ENCODE results near the gene CALCR. TPM values are rescaled to one million over a fixed set of nuclear protein-coding genes. Genes with fewer than 3 reads are reported as not detected.
"Not testable (repeated sequence)": the region's sequence is repeated elsewhere in the genome, so short reads cannot be mapped to it uniquely, and the experiment has no call there.

The CALCR gene
- total and polyA plus RNA-seq, 9 of the 15 experiments (the other 6 are each of a cell fraction or from before 2014, with no cell fraction given), result 0.04 to 0.14 (median 0.09) TPM; not detected in 3

DNA sequence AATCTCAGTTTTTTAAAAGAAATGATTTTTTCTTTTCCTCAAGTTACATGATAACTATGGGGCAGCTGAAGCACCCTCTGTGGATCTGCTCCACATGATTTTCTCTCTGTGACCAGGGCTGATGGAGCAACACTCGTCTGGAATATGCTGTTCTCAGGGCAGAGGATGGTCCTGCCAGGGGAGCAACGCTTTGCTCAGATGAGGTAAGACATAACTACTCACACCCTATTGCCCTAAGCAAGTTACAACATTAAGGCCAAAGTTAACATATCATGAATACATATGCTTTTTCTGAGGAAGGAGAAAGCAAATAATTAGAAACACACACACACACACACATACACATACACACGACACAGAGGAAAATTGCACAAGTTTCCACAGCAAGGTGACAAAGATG, 71.4 kb downstream of the CALCR start (continued):
- no peak for TF ChIP-seq PRPF4 (IDR thresholded peaks at IDR 0.05; ENCODE audit: insufficient read depth, low read depth, low read length, poor library complexity, severe bottlenecking)

DNA sequence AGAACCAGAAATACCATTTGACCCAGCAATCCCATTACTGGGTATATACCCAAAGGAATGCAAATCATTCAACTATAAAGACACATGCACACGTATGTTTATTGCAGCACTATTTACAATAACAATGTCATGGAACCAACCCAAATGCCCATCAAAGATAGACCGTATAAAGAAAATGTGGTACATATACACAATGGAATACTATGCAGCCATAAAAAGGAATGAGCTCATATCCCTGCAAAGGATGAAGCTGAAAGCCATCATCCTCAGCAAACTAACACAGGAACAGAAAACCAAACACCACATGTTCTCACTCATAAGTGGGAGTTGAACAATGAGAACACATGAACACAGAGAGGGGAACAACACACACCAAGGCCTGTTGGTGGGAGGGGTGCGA, 82.7 kb downstream of the CALCR start:
- H3K79me2 ChIP-seq (ENCODE audit: control insufficient read depth, insufficient read depth, low read length); H3K4me3 ChIP-seq; FAIRE-seq; H2AFZ ChIP-seq (ENCODE audit: low read depth, low read length); POLR2A ChIA-PET; H3K9me1 ChIP-seq (ENCODE audit: control insufficient read depth, insufficient read depth, low read length); H3K9me3 ChIP-seq (replicated peaks; ENCODE audit: control insufficient read depth, insufficient read depth, low read depth, low read length); DNase-seq (ENCODE audit: extremely low read depth in 1 of 4, low spot score in 3 of 4); ATAC-seq; in situ Hi-C loops (cut with MboI); BruUV-seq (replicated peaks); H3K4me1 ChIP-seq (replicated peaks in 1 of 2; ENCODE audit: control insufficient read depth in 2 of 2, insufficient read depth in 2 of 2, low read length in 2 of 2); intact Hi-C loops (cut with micrococcal nuclease); H3K27me3 ChIP-seq (ENCODE audit: control insufficient read depth in 2 of 2, insufficient read depth in 2 of 2, low read length in 2 of 2); H3K27ac ChIP-seq (ENCODE audit: extremely low read depth, low read depth, low read length); CTCF ChIA-PET (ENCODE audit: low intra/inter-chr PET ratio); H3K9ac ChIP-seq (ENCODE audit: insufficient read depth in 1 of 2, low read depth in 2 of 2, low read length in 2 of 2); H3K36me3 ChIP-seq (ENCODE audit: control insufficient read depth, insufficient read depth, low read length); H4K20me1 ChIP-seq (replicated peaks; ENCODE audit: control insufficient read depth, insufficient read depth, low read length); H3K4me2 ChIP-seq (ENCODE audit: insufficient read depth, low read length): not testable (repeated sequence)
- peak; percentile 56 for TF ChIP-seq ZNF146 (CRISPR knock-in tag; IDR thresholded peaks at IDR 0.05; ENCODE audit: unreplicated experiment)
- WGBS (ENCODE audit: insufficient coverage, low coverage, missing lambda C conversion rate), result 2% methylated on average over 3 of the region's 3 CpGs

GRCh38 chr7:93476491-93477344, 97.8 kb downstream of the CALCR start:
- H2AFZ ChIP-seq (ENCODE audit: low read depth, low read length), result no peak overlapping the region
- DNase-seq (ENCODE audit: extremely low read depth in 1 of 4, low spot score in 3 of 4) (no peak), ATAC-seq (no peak), FAIRE-seq (no peak)
- no peaks in the 10 kb centered on the region for H3K79me2 ChIP-seq (ENCODE audit: control insufficient read depth, insufficient read depth, low read length)
- H3K4me2 ChIP-seq (ENCODE audit: insufficient read depth, low read length), result no peak overlapping the region
- no peaks in the 10 kb centered on the region for H3K9me1 ChIP-seq (ENCODE audit: control insufficient read depth, insufficient read depth, low read length)
- no peaks in the 10 kb centered on the region for H4K20me1 ChIP-seq (replicated peaks; ENCODE audit: control insufficient read depth, insufficient read depth, low read length)
- WGBS (ENCODE audit: insufficient coverage, low coverage, missing lambda C conversion rate), result 0% methylated on average over 2 of the region's 2 CpGs
- H3K36me3 ChIP-seq (ENCODE audit: control insufficient read depth, insufficient read depth, low read length), result no peaks in the 10 kb centered on the region
- H3K4me3 ChIP-seq, result no peak overlapping the region
- H3K27ac ChIP-seq (ENCODE audit: extremely low read depth, low read depth, low read length), result no peak overlapping the region
- no peaks in the 10 kb centered on the region for H3K9me3 ChIP-seq (replicated peaks; ENCODE audit: control insufficient read depth, insufficient read depth, low read depth, low read length)
- BruUV-seq (replicated peaks), result no TSS peak
- ChIA-PET CTCF (ENCODE audit: low intra/inter-chr PET ratio) (no interaction called here), POLR2A (interaction anchor here (0.5 kb wide), 1 partner anchor 34 kb away, joined by 3 read pairs; no protein-coding TSS in a partner anchor)
- H3K27me3 ChIP-seq (ENCODE audit: control insufficient read depth in 2 of 2, insufficient read depth in 2 of 2, low read length in 2 of 2), result no peaks in the 10 kb centered on the region
- H3K9ac ChIP-seq (ENCODE audit: insufficient read depth in 1 of 2, low read depth in 2 of 2, low read length in 2 of 2), result no peak overlapping the region
- H3K4me1 ChIP-seq (replicated peaks in 1 of 2; ENCODE audit: control insufficient read depth in 2 of 2, insufficient read depth in 2 of 2, low read length in 2 of 2), result no peaks in the 10 kb centered on the region
- intact Hi-C loops (cut with micrococcal nuclease), result no loop called here
- in situ Hi-C loops (cut with MboI), result no loop called here
- no peak for TF ChIP-seq E2F6 (IDR thresholded peaks at IDR 0.05; ENCODE audit: borderline replicate concordance in 1 of 2, extremely low read depth in 1 of 2, insufficient read depth in 1 of 2, insufficient read length in 1 of 2, low read depth in 1 of 2, low read length in 1 of 2, poor library complexity in 1 of 2, severe bottlenecking in 1 of 2)
- TF ChIP-seq IRF2 (CRISPR knock-in tag; IDR thresholded peaks at IDR 0.05), result no peak
- no peak for TF ChIP-seq ZNF3 (CRISPR knock-in tag; IDR thresholded peaks at IDR 0.05)
- no peak for TF ChIP-seq SRSF7 (optimal IDR thresholded peaks at IDR 0.05; ENCODE audit: low read depth, low read length)
- no peak for TF ChIP-seq E2F8 (IDR thresholded peaks at IDR 0.05; ENCODE audit: low read depth, partially characterized antibody)
- no peak for TF ChIP-seq KDM5B (IDR thresholded peaks at IDR 0.05; ENCODE audit: insufficient replicate concordance, low read depth, low read length)

All from K562 (cell line).